Measurements from ENCODE around the gene TRMT61A. TPM values are rescaled to one million over a fixed set of nuclear protein-coding genes. Genes with fewer than 3 reads are reported as not detected.
A peak's percentile ranks its signal among the peaks of the same experiment; 100 is the strongest.

Gene TRMT61A
- total and polyA plus RNA-seq, 9 of the 15 experiments (the other 6 are each of a cell fraction or from before 2014, with no cell fraction given): 0.10 to 24.8 (median 5.1) TPM

DNA sequence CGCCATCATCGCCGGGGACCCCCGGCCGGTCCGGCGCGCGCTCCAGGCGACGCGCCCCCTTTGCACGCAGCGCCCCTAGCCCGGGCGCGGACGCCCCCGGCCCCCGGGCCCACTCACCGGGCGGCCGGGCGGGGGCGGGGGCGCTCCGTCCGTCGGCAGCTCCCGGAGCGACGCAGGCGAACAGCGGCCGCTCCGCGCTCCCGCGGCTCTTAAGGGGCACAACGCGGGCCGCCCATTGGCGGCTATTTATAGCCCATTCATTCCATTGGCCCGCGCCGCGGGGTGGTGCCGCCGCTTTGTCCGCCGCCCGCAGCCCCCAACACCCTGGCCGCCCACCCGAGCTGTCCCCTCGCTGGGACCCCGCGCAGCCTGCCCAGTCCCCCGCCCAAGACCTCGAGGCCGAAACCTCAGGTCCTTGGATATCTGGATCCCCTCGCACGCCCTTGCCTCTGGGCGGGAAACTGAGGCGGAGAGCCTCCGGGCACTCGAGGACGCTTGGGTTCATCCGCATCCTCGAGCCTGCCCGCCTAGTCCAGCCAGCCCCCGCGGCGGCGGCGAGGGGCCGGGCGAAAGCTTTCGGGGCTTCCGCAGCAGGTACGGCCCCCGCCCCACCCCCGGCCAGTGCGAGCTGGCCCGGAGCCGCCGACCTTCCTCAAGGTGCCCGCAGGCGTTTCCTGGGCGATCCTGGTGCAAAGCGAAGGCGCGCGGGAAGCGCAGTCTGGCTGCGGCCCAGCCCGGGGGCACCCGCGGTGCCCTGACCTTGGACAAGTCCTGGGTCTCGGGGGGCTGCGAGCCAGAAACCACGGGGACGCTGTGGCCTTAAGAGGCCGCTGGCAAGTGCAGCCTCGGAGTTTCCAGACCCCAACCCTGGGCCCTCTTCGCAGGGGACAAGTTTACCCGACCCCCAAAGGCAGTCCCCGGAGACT is 6.1 kb upstream of the TRMT61A start, which contains the start of gene CKB (continued):
- TF ChIP-seq ZNF395 (CRISPR knock-in tag; IDR thresholded peaks at IDR 0.05) (no peak), GATAD2A (IDR thresholded peaks at IDR 0.05) (no peak), ZNF696 (CRISPR knock-in tag; conservative IDR thresholded peaks at IDR 0.05) (no peak), ZNF830 (CRISPR knock-in tag; IDR thresholded peaks at IDR 0.05) (no peak), ZBTB7A (IDR thresholded peaks at IDR 0.05; ENCODE audit: borderline replicate concordance, control insufficient read depth, low read depth, low read length) (peak; percentile 68; the same call in 1 of the 2 replicates), FOXP4 (CRISPR knock-in tag; IDR thresholded peaks at IDR 0.05; ENCODE audit: borderline replicate concordance) (no peak), RBM25 (IDR thresholded peaks at IDR 0.05; ENCODE audit: low read depth, low read length, severe bottlenecking) (peak; percentile 69), L3MBTL2 (IDR thresholded peaks at IDR 0.05) (no peak), GTF2F1 (IDR thresholded peaks at IDR 0.05; ENCODE audit: low read depth, low read length) (peak; percentile 71; the same call in 1 of the 2 replicates), GATAD2B (IDR thresholded peaks at IDR 0.05; ENCODE audit: borderline replicate concordance) (0 out of 2 replicates have a peak, but pooled peaks have one; percentile 23), HMGN3 (IDR thresholded peaks at IDR 0.05; ENCODE audit: borderline replicate concordance, extremely low read depth, insufficient read length, low read depth, low read length) (peak; percentile 44), ZNF146 (CRISPR knock-in tag; IDR thresholded peaks at IDR 0.05; ENCODE audit: unreplicated experiment) (no peak), HMG20B (CRISPR knock-in tag; IDR thresholded peaks at IDR 0.05) (no peak), STAT5B (CRISPR knock-in tag; IDR thresholded peaks at IDR 0.05) (no peak), PHF8 (IDR thresholded peaks at IDR 0.05; ENCODE audit: borderline replicate concordance, low read length) (peak; percentile 54; the same call in 1 of the 2 replicates), PRPF4 (IDR thresholded peaks at IDR 0.05; ENCODE audit: insufficient read depth, low read depth, low read length, poor library complexity, severe bottlenecking) (peak; percentile 74), RBFOX2 (IDR thresholded peaks at IDR 0.05; ENCODE audit: low read depth, low read length) (peak; percentile 86), ZNF354B (CRISPR knock-in tag; IDR thresholded peaks at IDR 0.05) (no peak), TARDBP (IDR thresholded peaks at IDR 0.05) (no peak), THRB (CRISPR knock-in tag; conservative IDR thresholded peaks at IDR 0.05) (no peak), POLR2AphosphoS5 (IDR thresholded peaks at IDR 0.05; ENCODE audit: control insufficient read depth, insufficient read depth, low read depth, low read length) (peak; percentile 86), TBP (optimal IDR thresholded peaks at IDR 0.05; ENCODE audit: low read depth, low read length) (peak; percentile 97), TAF15 (IDR thresholded peaks at IDR 0.05; ENCODE audit: low read depth, low read length) (no peak), MEF2D (tag; conservative IDR thresholded peaks at IDR 0.05; ENCODE audit: low read depth) (peak; percentile 60)

Data from K562 (cell line).